Measurements from ENCODE around the gene BEAN1.

DNA sequence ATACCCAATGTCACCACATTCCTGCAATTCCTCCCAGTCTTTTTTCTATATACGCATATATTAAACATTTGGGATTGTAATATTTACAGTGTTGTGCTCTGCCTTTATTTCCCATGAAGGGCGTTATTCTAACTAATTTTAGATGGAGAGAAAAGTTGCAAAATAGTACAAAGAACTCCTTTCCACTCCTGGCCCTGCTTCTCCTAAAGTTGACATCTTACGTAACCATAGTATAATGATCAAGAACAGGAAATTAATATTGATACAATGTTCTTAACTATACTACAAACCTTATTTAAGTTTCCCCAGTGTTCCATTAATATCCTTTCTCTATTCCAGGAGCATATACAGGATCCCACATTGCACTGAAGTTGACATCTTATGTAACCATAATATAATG lies 76.5 kb downstream of the BEAN1 start:
- TF ChIP-seq GATA2 (IDR thresholded peaks at IDR 0.05; ENCODE audit: low read depth, low read length) (no peak), GATA3 (IDR thresholded peaks at IDR 0.05; ENCODE audit: low read depth, low read length) (no peak)

Measured in SH-SY5Y (cell line).